Upper lobe of left lung (tissue), 6 donors: ENCODE data around the gene ACYP1. TPM values are rescaled to one million over a fixed set of nuclear protein-coding genes. Genes with fewer than 3 reads are reported as not detected.

Experiments
- ATAC-seq, 2 donors: fragments of 200-7000 bp; cut with Tn5 transposase; one replicate each; pipeline ENCODE4 v1.9.1; 2022; ENCODE audit warnings: mild to moderate bottlenecking in 2 of 2, moderate library complexity in 2 of 2; ENCODE audit not compliant: low FRiP score in 2 of 2
- DNase-seq, 2 donors: peaks; one replicate each; pipeline ENCODE4 v3.0.0-alpha.2; 2019 to 2020
- H3K27ac ChIP-seq, 4 donors: fragments of 200-600 bp; sonication (generic); one replicate each; pipeline ENCODE4 v1.5.1; 2016 to 2019
- H3K27me3 ChIP-seq, 4 donors: fragments of 200-600 bp; sonication (generic); one replicate each; pipeline ENCODE4 v1.5.1; 2017 to 2019
- H3K36me3 ChIP-seq, 4 donors: fragments of 200-600 bp; sonication (generic); one replicate each; pipeline ENCODE4 v1.5.1; 2016 to 2019
- H3K4me1 ChIP-seq, 4 donors: fragments of 200-600 bp; sonication (generic); one replicate each; pipeline ENCODE4 v1.5.1; 2018 to 2019
- H3K4me3 ChIP-seq, 4 donors: fragments of 200-600 bp; sonication (generic); one replicate each; pipeline ENCODE4 v1.5.1; 2017 to 2019; ENCODE audit warnings: mild to moderate bottlenecking in 2 of 4, moderate library complexity in 1 of 4
- H3K9me3 ChIP-seq, 4 donors: fragments of 200-600 bp; sonication (generic); one replicate each; pipeline ENCODE4 v1.5.1; 2018 to 2019
- CTCF ChIP-seq, 6 experiments: fragments of 450-650 bp in 4 of 6; fragments of 200-600 bp in 2 of 6; sonication (generic) in 2 of 6; IDR thresholded peaks; one replicate each; pipeline ENCODE4 v1.5.1; 2016 to 2019; ENCODE audit warnings: antibody characterized with exemption in 6 of 6
- EP300 ChIP-seq, 4 donors: sonication (generic); formaldehyde crosslinking; IDR thresholded peaks; one replicate each; pipeline ENCODE4 v1.5.1; 2017; ENCODE audit warnings: antibody characterized with exemption in 4 of 4, control low read depth in 2 of 4
- POLR2A ChIP-seq, 4 donors: fragments of 450-650 bp; IDR thresholded peaks; one replicate each; pipeline ENCODE4 v1.5.1; 2016 to 2017; ENCODE audit warnings: antibody characterized with exemption in 4 of 4, mild to moderate bottlenecking in 2 of 4
- POLR2AphosphoS5 ChIP-seq, 2 donors: sonication (generic); formaldehyde crosslinking; IDR thresholded peaks; one replicate each; pipeline ENCODE4 v1.5.1; 2017; ENCODE audit warnings: antibody characterized with exemption in 2 of 2
- WGBS, 2 donors: methylation state at CpG; one replicate each; pipeline ENCODE4 v1.1.5; 2017 to 2018; 5-methylcytosine and 5-hydroxymethylcytosine counted together
- total RNA-seq, 6 donors: library from RNA; depleted of rRNA in 4 of 6; stranded (reverse); fragments of >200 nt in 4 of 6; gene quantifications; one replicate each; pipeline versions ENCODE4 v1.1.0 to v1.2.1, GENCODE V29; 2016 to 2021
- donor health status: DM: no; HTN: no; CAD: no; lungs with moderate emphysema.
- donor health status: DM: no; HTN: yes; CAD: no; lungs with severe emphysema.

ACYP1 gene
- total RNA-seq, 6 donors from 2014 or later = 7.9 to 46.1 (median 13.7) TPM

- peaks cover 27 to 64% (median 38%) of the 10 kb centered on the region in 4 donors for H3K4me1 ChIP-seq
- TF ChIP-seq POLR2AphosphoS5 (IDR thresholded peaks at IDR 0.05) (no peak), EP300 (IDR thresholded peaks at IDR 0.05) (no peak), CTCF (IDR thresholded peaks at IDR 0.05) (no peak), POLR2A (IDR thresholded peaks at IDR 0.05) (no peak)
- no peak for ATAC-seq
- peaks cover 0 to 6% (median 0%) of the 10 kb centered on the region in 4 donors for H3K36me3 ChIP-seq
- H3K4me3 ChIP-seq = no peak overlapping the region
- no peaks in the 10 kb centered on the region for H3K9me3 ChIP-seq
- DNase-seq = no peak
- no peaks in the 10 kb centered on the region for H3K27me3 ChIP-seq
- 87 to 88% methylated on average over 4 of the region's 4 CpGs for WGBS, 2 donors
- H3K27ac ChIP-seq = no peak overlapping the region
These were observed 16.3 kb downstream of the ACYP1 start for GRCh38 chr14:75047506-75047905.

DNA sequence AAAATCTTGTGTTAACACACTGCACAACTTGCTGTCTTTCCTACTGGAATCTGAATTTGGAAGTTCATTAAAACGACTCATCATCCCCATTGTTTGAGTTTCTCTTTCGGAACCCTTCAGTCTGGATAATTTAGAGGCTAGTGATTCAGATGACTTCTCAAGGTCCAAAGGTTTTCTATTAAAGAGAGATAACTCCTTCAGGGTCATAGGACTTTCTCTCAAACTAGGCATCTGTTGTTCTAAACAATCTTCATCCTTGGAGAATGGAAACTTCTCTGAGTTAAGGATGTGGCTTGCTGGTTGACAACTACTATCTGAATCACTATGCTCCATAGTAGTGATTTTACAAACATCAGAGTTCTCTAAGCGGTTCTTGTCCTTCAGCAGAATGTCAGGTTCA lies 16.9 kb downstream of the ACYP1 start:
- Histone ChIP-seq H3K27ac (no peak overlapping the region), H3K4me3 (no peak overlapping the region), H3K27me3 (no peaks in the 10 kb centered on the region), H3K4me1 (peaks cover 29 to 66% (median 42%) of the 10 kb centered on the region in 4 donors), H3K36me3 (peaks cover 0 to 9% (median under 1%) of the 10 kb centered on the region in 4 donors), H3K9me3 (no peaks in the 10 kb centered on the region)
- no peak for TF ChIP-seq POLR2AphosphoS5 (IDR thresholded peaks at IDR 0.05)
- no peak for TF ChIP-seq EP300 (IDR thresholded peaks at IDR 0.05)
- TF ChIP-seq CTCF (IDR thresholded peaks at IDR 0.05) = no peak
- TF ChIP-seq POLR2A (IDR thresholded peaks at IDR 0.05) = no peak
- 96 to 99% methylated on average over 3 of the region's 3 CpGs for WGBS, 2 donors
- DNase-seq (no peak), ATAC-seq (no peak)

DNA sequence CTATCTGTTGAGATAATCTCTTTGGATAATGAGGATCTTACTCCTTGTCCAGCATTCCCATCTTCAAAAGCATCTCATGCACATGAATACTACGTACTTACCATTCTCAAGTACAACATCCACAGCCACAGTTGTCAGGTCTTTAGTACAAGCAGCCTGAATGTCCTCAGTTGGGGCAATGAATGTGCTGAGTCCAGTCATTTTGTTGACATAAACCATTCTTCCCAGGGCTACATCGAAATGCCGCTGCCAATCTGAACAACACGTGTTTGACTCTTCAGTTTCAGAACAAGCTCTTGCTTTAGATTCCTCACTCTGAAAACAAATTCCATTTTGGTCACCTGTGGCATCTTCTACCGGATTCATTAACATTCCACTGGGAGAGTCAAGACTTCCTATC lies 17.5 kb downstream of the ACYP1 start:
- peaks cover 0 to 9% (median 2%) of the 10 kb centered on the region in 4 donors for H3K36me3 ChIP-seq
- DNase-seq (no peak), ATAC-seq (no peak)
- H3K27me3 ChIP-seq = no peaks in the 10 kb centered on the region
- H3K4me3 ChIP-seq = no peak overlapping the region
- H3K27ac ChIP-seq = no peak overlapping the region
- H3K4me1 ChIP-seq = peaks cover 32 to 64% (median 46%) of the 10 kb centered on the region in 4 donors
- TF ChIP-seq POLR2A (IDR thresholded peaks at IDR 0.05) (no peak), EP300 (IDR thresholded peaks at IDR 0.05) (no peak), POLR2AphosphoS5 (IDR thresholded peaks at IDR 0.05) (no peak), CTCF (IDR thresholded peaks at IDR 0.05) (no peak)
- no peaks in the 10 kb centered on the region for H3K9me3 ChIP-seq
- WGBS, 2 donors = 77 to 79% methylated on average over 5 of the region's 5 CpGs

DNA sequence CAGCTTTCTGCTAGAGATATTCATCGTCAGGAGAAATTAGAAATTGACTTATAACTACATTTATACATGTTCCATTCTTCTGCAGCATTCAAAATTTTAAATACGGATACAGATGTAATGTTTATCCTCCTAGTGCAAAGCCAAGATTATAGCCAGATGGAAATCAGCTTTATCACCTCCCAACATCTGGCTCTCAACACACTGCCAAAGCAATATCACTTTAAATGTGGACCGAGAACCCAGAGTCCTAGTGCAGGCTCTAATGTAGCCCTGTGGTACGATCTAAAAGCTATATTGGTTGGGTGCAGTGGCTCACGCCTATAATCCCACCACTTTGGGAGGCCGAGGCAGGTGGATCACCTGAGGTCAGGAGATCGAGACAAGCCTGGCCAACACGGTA lies 19.1 kb downstream of the ACYP1 start:
- H3K4me1 ChIP-seq = peaks cover 29 to 57% (median 41%) of the 10 kb centered on the region in 4 donors
- DNase-seq (no peak), ATAC-seq (no peak)
- H3K36me3 ChIP-seq = peaks cover 0 to 14% (median 2%) of the 10 kb centered on the region in 4 donors
- WGBS, 2 donors = 62 to 72% methylated on average over 8 of the region's 8 CpGs
- peak overlapping the region in 3 of 4 donors; percentile 30 to 44 (median 32) for H3K27ac ChIP-seq
- no peak overlapping the region for H3K4me3 ChIP-seq
- H3K9me3 ChIP-seq = no peaks in the 10 kb centered on the region
- H3K27me3 ChIP-seq = no peaks in the 10 kb centered on the region
- no peak for TF ChIP-seq CTCF (IDR thresholded peaks at IDR 0.05)
- TF ChIP-seq POLR2A (IDR thresholded peaks at IDR 0.05) = no peak
- peak; percentile 24 to 48 for TF ChIP-seq POLR2AphosphoS5 (IDR thresholded peaks at IDR 0.05)
- TF ChIP-seq EP300 (IDR thresholded peaks at IDR 0.05) = peak in 1 of 4 donors; percentile 41

DNA sequence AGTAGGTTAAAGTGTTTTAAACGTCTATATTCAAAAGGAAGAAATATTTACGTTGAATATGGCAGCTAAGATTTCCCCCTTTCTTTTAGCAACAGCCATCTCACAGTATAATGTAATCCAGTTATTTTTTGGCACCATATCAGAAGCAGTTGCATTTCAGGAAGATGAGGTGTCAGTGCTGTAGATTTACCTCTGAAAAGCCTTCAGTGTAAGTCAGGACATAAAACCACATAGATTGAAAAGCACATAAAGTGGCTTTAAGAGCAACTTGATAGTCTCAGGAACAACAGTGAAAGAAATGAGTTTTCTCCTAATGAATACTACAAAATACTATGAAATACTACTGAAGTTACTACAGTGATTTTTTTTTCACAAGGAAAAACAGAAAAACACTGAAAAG lies 19.5 kb downstream of the ACYP1 start:
- no peak for DNase-seq
- no peak overlapping the region for H3K4me3 ChIP-seq

More for the DNA sequence above, 19.5 kb downstream of the ACYP1 start:
- 7 to 13% methylated on average over 2 of the region's 2 CpGs for WGBS, 2 donors
- peak overlapping the region in 2 of 4 donors; percentile 30 to 44 for H3K27ac ChIP-seq
- no peaks in the 10 kb centered on the region for H3K9me3 ChIP-seq
- no peaks in the 10 kb centered on the region for H3K27me3 ChIP-seq
- peaks cover 26 to 53% (median 38%) of the 10 kb centered on the region in 4 donors for H3K4me1 ChIP-seq
- ATAC-seq = no peak
- TF ChIP-seq EP300 (IDR thresholded peaks at IDR 0.05) (no peak), POLR2AphosphoS5 (IDR thresholded peaks at IDR 0.05) (no peak), CTCF (IDR thresholded peaks at IDR 0.05) (no peak), POLR2A (IDR thresholded peaks at IDR 0.05) (no peak)
- H3K36me3 ChIP-seq = peaks cover 0 to 16% (median 2%) of the 10 kb centered on the region in 4 donors
